ENCODE data around the gene MSI2. TPM values are rescaled to one million over a fixed set of nuclear protein-coding genes. Genes with fewer than 3 reads are reported as not detected.

The MSI2 gene
- total RNA-seq, 2 experiments from 2014 or later = 131 to 164 TPM

DNA sequence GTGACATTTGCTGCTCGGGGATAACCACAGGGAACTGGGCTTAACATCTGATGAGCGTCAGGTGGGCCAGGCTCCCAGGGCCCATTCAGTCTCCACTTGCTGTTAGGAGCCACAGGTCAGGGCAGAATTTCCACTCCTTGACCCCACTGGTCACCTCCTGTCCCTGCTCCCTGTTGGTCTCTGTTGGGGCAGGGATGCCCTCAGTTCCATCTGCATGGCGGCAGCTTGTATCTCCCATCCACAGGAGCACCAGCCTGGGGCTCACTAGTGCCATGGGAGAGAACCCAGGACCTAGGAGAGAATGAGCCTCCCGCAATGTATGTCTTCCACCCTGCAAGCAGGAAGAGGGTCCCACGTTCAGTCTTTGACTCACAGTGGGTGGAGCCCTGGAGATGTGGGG lies 276.6 kb downstream of the MSI2 start:
- H4K20me1 ChIP-seq (ENCODE audit: insufficient read depth, low read length) = no peaks in the 10 kb centered on the region
- no peak overlapping the region for H3K27ac ChIP-seq (ENCODE audit: low read depth, low read length, poor library complexity, severe bottlenecking)
- H3K4me3 ChIP-seq (ENCODE audit: low read depth, low read length, poor library complexity, severe bottlenecking) = no peak overlapping the region
- peaks cover 40% of the 10 kb centered on the region for H3K4me1 ChIP-seq (ENCODE audit: insufficient read depth, low read length, poor library complexity, severe bottlenecking)
- H3K9me3 ChIP-seq (ENCODE audit: low read length) = no peaks in the 10 kb centered on the region
- peaks cover 8% of the 10 kb centered on the region; the same call in 1 of the 2 replicates for H3K36me3 ChIP-seq (ENCODE audit: insufficient read depth, low read length)
- BruUV-seq (replicated peaks) = no TSS peak
- H3K4me2 ChIP-seq (ENCODE audit: low read length) = no peak overlapping the region
- TF ChIP-seq, protein P1, sequence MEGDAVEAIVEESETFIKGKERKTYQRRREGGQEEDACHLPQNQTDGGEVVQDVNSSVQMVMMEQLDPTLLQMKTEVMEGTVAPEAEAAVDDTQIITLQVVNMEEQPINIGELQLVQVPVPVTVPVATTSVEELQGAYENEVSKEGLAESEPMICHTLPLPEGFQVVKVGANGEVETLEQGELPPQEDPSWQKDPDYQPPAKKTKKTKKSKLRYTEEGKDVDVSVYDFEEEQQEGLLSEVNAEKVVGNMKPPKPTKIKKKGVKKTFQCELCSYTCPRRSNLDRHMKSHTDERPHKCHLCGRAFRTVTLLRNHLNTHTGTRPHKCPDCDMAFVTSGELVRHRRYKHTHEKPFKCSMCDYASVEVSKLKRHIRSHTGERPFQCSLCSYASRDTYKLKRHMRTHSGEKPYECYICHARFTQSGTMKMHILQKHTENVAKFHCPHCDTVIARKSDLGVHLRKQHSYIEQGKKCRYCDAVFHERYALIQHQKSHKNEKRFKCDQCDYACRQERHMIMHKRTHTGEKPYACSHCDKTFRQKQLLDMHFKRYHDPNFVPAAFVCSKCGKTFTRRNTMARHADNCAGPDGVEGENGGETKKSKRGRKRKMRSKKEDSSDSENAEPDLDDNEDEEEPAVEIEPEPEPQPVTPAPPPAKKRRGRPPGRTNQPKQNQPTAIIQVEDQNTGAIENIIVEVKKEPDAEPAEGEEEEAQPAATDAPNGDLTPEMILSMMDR (conservative IDR thresholded peaks at IDR 0.05; ENCODE audit: low read length) = no peak
- no peak for TF ChIP-seq EZH2phosphoT487 (IDR thresholded peaks at IDR 0.05; ENCODE audit: borderline replicate concordance, low read depth, low read length)
- ChIA-PET CTCF (ENCODE audit: unreplicated experiment) (no interaction called here), POLR2A (no interaction called here)
- H3K9me2 ChIP-seq (ENCODE audit: insufficient read depth, low read length) = no peaks in the 10 kb centered on the region
- H3K79me2 ChIP-seq (ENCODE audit: insufficient read depth, low read depth, low read length) = no peaks in the 10 kb centered on the region
- intact Hi-C loops (cut with micrococcal nuclease; ENCODE audit: unreplicated experiment) = no loop called here
- H2AFZ ChIP-seq (ENCODE audit: low read length) = no peak overlapping the region
- DNase-seq (ENCODE audit: low spot score) = no peak

DNA sequence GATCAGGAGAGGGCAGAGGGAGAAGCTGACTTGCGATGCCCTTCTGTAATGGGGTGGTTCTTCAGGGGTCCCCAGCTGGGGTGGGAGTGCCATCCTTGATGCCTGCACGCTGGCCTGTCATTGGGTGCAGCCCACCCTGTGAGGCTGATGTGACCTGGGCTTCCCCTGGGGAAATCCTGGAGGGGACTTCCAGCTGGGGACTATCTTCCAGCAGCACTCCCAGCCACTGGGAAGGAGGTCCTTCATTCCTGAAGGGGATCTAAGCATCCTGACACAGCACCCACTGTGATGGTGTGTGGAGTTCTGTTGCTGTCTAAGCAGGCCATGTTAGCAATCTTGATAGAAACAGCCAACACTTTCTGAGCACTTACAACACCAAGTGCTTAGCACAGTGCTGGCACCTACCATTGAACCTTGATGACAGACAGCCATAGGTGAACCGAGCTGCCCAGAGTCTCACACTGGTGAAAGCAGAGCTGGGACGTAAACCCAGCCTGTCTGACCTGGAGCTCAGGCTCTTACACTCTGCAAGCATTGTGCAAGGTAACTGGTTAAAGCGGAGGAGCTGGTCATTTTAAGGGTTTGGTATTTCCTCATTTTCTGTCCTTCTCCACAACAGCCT lies 277.5 kb downstream of the MSI2 start:
- H3K4me3 ChIP-seq (ENCODE audit: low read depth, low read length, poor library complexity, severe bottlenecking) = no peak overlapping the region
- H3K4me2 ChIP-seq (ENCODE audit: low read length) = no peak overlapping the region
- POLR2A ChIA-PET = no interaction called here
- H3K79me2 ChIP-seq (ENCODE audit: insufficient read depth, low read depth, low read length) = no peaks in the 10 kb centered on the region
- peaks cover 31% of the 10 kb centered on the region for H3K4me1 ChIP-seq (ENCODE audit: insufficient read depth, low read length, poor library complexity, severe bottlenecking)
- H2AFZ ChIP-seq (ENCODE audit: low read length) = no peak overlapping the region
- no peak for DNase-seq (ENCODE audit: low spot score)
- no peak for TF ChIP-seq EZH2phosphoT487 (IDR thresholded peaks at IDR 0.05; ENCODE audit: borderline replicate concordance, low read depth, low read length)
- TF ChIP-seq, protein P1 (conservative IDR thresholded peaks at IDR 0.05; ENCODE audit: low read length) = no peak
- no TSS peak for BruUV-seq (replicated peaks)
- intact Hi-C loops (cut with micrococcal nuclease; ENCODE audit: unreplicated experiment) = no loop called here
- peaks cover 8% of the 10 kb centered on the region; the same call in 1 of the 2 replicates for H3K36me3 ChIP-seq (ENCODE audit: insufficient read depth, low read length)
- H4K20me1 ChIP-seq (ENCODE audit: insufficient read depth, low read length) = no peaks in the 10 kb centered on the region
- no peak overlapping the region for H3K27ac ChIP-seq (ENCODE audit: low read depth, low read length, poor library complexity, severe bottlenecking)
- H3K9me2 ChIP-seq (ENCODE audit: insufficient read depth, low read length) = no peaks in the 10 kb centered on the region
- no peaks in the 10 kb centered on the region for H3K9me3 ChIP-seq (ENCODE audit: low read length)
- CTCF ChIA-PET (ENCODE audit: unreplicated experiment) = no interaction called here

DNA sequence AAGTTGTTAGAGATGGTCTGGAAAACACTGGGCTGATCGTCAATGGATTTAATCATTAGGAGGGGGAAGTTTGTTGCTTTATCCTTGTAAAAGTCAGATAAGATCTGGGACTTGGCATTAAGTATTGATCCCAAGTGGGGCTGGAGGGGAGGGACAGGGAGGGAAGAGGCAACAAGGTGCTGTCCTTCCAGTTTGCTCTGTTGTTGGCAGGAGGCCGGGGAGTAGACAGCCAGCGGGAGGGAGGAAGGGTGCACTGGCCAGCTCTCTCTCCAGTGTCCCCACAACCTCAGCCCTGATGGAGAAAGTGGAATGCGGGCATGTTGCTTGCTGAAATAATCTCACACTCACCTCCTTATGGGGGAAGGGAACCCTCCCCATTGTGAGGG lies 278.5 kb downstream of the MSI2 start:
- intact Hi-C loops (cut with micrococcal nuclease; ENCODE audit: unreplicated experiment) = no loop called here
- POLR2A ChIA-PET = interaction anchor here (0.5 kb wide), 1 partner anchor 1866 kb away, joined by 3 read pairs; no protein-coding TSS in a partner anchor
- Histone ChIP-seq H3K4me2 (ENCODE audit: low read length) (no peak overlapping the region), H3K4me3 (ENCODE audit: low read depth, low read length, poor library complexity, severe bottlenecking) (no peak overlapping the region), H3K9me3 (ENCODE audit: low read length) (no peaks in the 10 kb centered on the region), H3K9me2 (ENCODE audit: insufficient read depth, low read length) (no peaks in the 10 kb centered on the region), H2AFZ (ENCODE audit: low read length) (no peak overlapping the region), H4K20me1 (ENCODE audit: insufficient read depth, low read length) (no peaks in the 10 kb centered on the region), H3K79me2 (ENCODE audit: insufficient read depth, low read depth, low read length) (no peaks in the 10 kb centered on the region), H3K4me1 (ENCODE audit: insufficient read depth, low read length, poor library complexity, severe bottlenecking) (peaks cover 27% of the 10 kb centered on the region), H3K27ac (ENCODE audit: low read depth, low read length, poor library complexity, severe bottlenecking) (no peak overlapping the region), H3K36me3 (ENCODE audit: insufficient read depth, low read length) (peaks cover 4% of the 10 kb centered on the region; the same call in 1 of the 2 replicates)
- DNase-seq (ENCODE audit: low spot score) = no peak
- no peak for TF ChIP-seq EZH2phosphoT487 (IDR thresholded peaks at IDR 0.05; ENCODE audit: borderline replicate concordance, low read depth, low read length)
- TF ChIP-seq, protein P1 (conservative IDR thresholded peaks at IDR 0.05; ENCODE audit: low read length) = no peak
- no TSS peak for BruUV-seq (replicated peaks)
- CTCF ChIA-PET (ENCODE audit: unreplicated experiment) = no interaction called here
